ENCODE data around the gene ZNF816.
"Not testable (repeated sequence)": the region's sequence is repeated elsewhere in the genome, so short reads cannot be mapped to it uniquely, and the experiment has no call there.

The ZNF816 gene

GRCh38 chr19:52962394-52963246 lies at the start of gene ZNF816:
ZNF816 (minus strand) TSS chr19:52962881; CDS start chr19:52956089, 6,792 bp downstream.
- DNase-seq: peak; percentile 93

GRCh38 chr19:53012006-53012405 lies 49.3 kb upstream of the ZNF816 start:
- DNase-seq: no peak

- DNase-seq: no peak
These were observed 47.8 kb upstream of the ZNF816 start for GRCh38 chr19:53010494-53010893.

DNA sequence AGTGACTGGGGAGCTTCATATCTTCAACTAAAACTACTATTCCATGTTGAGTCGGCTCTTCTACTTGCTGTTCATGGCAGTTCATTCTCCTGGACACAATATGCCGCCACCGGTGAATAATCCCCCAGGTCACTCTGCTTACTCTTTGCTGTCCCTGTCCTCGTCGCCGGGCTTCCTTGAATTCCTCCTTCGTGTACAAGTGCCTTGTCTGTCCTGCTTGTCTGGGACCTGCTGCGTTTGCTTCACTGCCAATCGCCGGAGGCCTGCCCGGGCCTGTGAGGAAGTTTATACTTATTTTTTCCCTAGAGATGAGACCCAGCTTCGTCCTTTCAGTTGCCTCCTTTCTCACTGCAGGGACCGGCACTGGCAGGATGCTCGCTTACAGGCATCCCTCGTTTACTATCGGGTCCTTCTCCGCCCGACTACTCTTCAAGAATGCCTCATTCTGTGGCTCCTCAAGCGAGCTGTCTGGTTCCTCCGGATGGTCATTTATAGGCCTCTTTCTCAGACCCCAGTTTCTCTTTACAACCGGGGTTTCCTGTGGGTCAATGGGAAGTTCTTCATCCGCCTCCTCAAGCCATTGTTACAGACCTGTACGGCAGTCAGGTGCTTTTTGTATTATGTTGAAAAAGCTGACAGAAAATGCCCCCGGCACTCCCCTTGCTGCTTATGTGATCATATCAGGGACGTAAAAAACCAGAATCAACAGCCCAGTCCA lies 45.5 kb upstream of the ZNF816 start:
- no peak for DNase-seq

GRCh38 chr19:53007606-53008005 lies 44.9 kb upstream of the ZNF816 start:
- DNase-seq: no peak

DNA sequence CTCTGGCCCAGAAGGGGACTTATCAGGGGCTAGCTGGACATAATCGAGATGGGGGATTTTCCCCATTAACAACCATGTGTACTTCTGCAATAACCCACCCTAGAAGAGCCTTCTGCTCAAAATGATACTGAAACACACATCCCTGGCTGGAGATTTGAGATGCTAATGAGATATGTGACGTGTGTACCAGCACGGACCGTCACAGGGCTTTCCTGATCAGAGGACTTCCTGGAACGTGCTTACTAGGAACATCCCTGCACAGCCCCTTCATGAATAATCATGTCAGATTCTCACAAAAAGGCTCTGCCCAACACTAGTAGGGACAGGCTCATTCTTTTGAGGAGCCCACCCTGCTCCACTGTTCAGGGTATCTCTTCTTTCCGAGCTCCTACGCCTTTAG lies 44.5 kb upstream of the ZNF816 start:
- no peak for DNase-seq

DNA sequence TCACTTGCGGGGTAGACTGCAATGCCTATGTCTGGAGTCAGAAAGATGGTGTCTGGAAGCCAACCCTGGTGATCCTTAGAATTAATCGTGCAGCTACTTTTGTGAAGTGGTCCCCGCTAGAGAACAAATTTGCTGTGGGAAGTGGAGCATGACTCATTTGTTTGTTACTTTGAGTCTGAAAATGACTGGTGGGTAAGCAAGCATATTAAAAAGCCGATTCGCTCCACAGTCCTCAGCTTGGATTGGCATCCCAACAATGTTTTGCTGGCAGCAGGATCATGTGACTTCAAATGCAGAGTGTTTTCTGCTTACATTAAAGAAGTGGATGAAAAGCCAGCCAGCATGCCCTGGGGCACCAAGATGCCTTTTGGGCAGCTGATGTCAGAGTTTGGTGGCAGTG lies 41.6 kb upstream of the ZNF816 start:
- no peak for DNase-seq

GRCh38 chr19:53002479-53002878 lies 39.8 kb upstream of the ZNF816 start:
- DNase-seq: no peak

DNA sequence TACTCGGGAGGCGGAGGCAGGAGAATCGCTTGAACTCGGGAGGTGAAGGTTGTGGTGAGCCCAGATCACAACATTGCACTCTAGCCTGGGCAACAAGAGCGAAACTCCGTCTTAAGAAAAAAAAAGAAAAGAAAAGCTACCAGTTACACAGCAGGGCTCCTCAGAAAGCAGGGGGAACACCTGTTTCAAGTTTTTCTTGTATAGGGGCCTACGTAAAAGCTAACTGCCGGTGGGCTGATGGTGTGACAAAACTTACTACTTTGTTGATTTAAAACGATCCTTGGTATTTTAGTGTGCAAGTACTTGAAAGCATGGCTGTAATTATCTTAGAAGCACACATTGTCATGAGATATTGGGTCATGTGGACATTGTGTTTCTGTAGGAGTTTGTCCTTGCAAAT lies 35.3 kb upstream of the ZNF816 start:
- no peak for DNase-seq

GRCh38 chr19:52995711-52996110 lies 33.0 kb upstream of the ZNF816 start:
- DNase-seq: no peak

DNA sequence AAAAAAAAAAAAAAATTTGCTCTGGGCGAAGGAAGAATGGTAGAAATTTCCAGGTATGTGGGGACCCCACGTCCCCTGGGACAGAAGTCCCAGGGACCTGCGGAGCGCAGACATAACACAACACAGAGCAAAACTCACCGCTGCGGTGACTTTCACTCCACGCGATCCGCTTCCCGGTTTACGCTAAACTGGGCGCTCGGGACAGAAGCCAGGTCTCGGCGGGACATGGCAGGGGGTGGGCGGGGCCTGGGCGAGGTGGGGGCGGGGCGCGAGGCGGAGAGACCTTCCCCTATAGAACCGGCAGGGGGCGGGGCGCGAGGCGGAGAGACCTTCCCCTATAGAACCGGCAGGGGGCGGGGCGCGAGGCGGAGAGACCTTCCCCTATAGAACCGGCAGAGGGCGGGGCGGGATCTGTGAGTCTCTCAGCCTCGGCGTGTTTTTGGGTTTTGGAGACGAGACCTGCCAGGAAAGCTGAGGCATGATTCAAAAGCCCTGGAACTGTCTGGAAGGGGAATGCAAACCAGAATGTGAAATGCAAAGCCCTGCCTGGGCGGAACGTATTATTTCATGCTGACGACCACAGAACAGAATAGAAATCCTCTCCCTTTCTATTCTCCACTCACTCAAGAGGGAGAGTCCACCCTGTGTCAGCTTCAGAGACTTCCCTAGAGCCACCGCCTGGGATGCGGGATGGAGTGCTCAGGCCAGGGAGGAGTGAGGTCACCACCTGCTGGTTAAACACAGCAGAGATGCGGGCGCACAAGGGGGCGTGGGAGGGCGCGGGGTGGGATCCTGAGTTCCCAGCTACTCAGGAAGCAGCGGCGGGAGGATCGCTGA lies 30.9 kb upstream of the ZNF816 start:
- DNase-seq: peak; percentile 78 to 87

DNA sequence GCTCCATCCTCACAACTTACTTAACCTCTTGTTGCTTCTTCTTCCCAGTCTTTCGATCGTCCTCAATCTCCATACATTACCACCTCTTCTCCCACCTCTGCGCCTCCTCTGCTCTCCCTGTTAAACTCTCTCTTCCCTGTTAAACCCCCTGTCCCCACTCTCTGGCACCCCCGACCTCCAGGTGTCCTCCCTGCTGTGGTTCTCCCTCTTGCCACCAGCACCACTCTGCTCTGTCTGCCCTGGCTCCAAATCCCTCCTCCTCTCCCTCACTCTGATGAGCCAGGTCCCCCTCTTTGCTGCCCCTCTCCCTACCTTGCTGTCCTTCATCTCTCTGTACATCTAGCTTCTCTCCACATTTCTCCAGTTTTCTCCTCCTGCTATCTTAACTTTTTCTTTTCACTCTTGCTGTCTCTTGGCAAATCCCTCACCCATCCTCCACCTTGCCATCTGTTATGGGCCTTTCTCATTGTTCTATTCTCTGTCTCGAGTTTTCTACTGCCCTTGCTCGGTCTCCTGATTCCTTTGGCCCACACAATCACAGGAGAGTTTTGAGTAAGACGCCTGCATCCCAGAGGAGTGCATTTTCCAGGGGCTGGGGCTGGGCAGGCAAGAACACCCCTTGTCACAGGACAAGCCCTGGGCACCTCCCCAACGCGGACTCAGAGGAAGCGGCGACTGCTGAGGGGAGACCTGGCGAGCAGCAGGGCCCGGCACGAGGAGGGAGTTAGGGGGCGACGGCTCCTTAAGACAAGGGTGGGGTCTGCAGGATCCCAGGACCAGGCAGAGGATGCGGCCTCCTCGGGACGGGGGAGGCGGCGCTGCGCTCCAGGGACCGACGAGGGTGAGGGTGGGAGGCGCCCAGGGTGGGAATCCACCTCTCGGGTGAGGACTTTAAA lies 29.7 kb upstream of the ZNF816 start:
- no peak for DNase-seq

- DNase-seq: no peak
These were observed 28.8 kb upstream of the ZNF816 start for GRCh38 chr19:52991484-52991883.

DNA sequence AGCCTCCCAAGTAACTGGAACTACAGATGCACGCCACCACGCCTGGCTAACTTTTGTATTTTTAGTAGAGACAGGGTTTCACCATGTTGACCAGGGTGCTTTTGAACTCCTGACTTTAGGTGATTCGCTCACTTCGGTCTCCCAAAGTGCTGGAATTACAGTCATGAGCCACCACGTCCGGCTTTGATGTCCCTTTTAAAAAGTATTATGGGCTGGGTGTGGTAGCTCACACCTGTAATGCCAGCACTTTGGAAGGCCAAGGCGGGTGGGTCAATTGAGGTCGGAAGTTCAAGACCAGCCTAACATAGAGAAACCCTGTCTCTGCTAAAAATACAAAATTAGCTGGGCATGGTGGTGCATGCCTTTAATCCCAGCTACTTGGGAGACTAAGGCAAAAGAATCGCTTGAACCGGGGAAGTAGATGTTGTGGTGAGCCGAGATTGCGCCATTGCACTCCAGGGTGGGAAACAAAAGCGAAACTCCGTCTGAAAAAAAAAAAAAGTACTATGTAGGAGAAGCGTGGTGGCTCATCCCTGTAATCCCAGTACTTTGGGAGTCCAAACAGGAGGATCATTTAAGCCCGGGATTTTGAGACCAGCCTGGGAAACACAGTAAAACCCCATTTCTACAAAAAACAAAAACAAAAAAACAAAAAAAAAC lies 28.2 kb upstream of the ZNF816 start:
- DNase-seq: no peak

GRCh38 chr19:52988506-52988905 lies 25.8 kb upstream of the ZNF816 start:
- no peak for DNase-seq

DNA sequence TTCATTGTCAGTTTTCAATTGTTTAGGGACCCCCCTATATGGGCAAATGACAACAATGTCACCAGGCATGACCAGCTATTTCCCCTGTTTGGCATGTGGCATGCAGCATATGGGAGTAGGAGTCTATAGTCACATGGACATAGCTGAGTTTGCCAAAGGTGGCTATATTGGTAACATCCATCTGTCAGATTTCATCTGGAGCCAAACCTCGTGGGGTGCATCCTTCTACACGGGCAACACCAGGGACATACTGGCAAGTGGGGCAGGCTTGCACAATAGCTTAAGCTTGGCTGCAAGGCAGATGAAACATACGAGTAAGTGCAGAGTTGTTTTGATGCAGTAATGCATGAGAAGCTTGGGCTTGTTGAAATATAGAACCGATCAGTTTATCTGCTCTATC lies 24.5 kb upstream of the ZNF816 start:
- DNase-seq: no peak

DNA sequence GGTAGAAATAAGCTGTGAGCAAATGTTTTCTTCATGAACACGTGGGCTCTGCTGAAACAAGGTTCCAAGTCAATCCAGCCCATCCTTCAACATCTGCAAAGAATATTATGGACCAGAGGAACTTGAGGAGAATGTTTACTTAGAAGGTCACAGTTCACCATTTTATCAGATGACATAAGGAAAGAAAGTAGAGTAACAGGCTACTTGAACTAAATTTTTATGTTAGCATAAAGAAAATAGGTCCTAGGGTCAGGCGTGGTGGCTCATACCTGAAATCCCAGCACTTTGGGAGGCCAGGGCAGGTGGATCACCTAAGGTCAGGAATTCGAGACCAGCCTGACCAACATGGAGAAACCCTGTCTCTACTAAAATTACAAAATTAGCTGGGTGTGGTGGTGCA lies 20.5 kb upstream of the ZNF816 start:
- DNase-seq: not testable (repeated sequence)

GRCh38 chr19:52981329-52981728 lies 18.6 kb upstream of the ZNF816 start:
- no peak for DNase-seq

DNA sequence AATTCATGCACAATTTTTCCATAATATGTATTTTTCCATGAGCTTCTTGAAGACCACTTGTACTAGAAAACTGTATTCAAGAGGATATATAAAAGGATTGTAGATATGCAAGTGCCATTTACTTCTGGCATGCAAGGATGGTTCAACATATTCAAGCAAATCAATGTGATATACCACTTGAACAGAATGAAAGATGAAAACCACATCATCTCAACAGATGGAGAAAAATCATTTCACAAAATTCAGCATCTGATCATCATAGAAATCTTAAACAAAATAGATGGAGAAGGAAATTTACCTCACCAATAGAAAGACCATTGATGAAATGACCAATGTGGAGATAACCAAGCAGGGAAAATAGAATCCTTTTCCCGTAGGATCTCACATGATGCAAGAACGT lies 5.1 kb upstream of the ZNF816 start:
- no peak for DNase-seq

- DNase-seq: no peak
These were observed 552 bp upstream of the ZNF816 start for GRCh38 chr19:52963247-52963618.

DNA sequence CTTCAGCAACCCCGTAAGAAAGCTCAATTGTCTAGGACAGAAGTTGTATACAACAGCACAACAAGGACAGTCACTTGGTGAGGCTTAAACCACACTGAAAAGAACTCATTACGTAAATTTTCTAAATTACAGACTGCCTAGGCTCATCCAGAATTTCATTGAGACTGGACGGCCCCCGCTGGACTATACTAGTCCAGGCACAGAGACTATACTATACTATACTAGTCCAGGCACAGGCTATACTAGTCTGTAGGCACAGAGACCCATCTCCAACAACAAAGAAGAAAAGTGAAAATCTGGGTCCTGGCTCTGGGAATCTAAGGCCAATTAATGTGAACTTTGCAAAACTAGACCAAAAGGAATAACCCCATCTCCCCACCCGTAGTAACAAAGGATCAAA lies 700 bp downstream of the ZNF816 start:
- no peak for DNase-seq
